HepG2 (cell line): ENCODE results near the gene COG5. TPM values are rescaled to one million over a fixed set of nuclear protein-coding genes. Genes with fewer than 3 reads are reported as not detected.

Experiments
- ASH2L ChIP-seq: fragments of 300-600, 200-600 bp; sonication (generic); IDR thresholded peaks from 2 replicates; pipeline ENCODE4 v1.7.0; 2017; ENCODE audit warnings: low read depth, mild to moderate bottlenecking, moderate library complexity, mixed read lengths, low read length; ENCODE audit not compliant: insufficient read length
- GABPB1 ChIP-seq: IDR thresholded peaks from 2 replicates; pipeline ENCODE4 v1.6.1; 2016; ENCODE audit warnings: mild to moderate bottlenecking, missing genetic modification reagents, moderate library complexity, missing compliant biosample characterization
- RBFOX2 ChIP-seq: fragments of 200-400 bp; formaldehyde crosslinking; IDR thresholded peaks from 2 replicates; pipeline ENCODE4 v1.6.1; 2017; ENCODE audit warnings: low read depth, mild to moderate bottlenecking, low read length
- UBTF ChIP-seq: sonication (generic); formaldehyde crosslinking; IDR thresholded peaks from 2 replicates; pipeline ENCODE4 v1.4.0; 2020; ENCODE audit warnings: mild to moderate bottlenecking, missing genetic modification reagents
- ZBTB2 ChIP-seq: sonication (generic); formaldehyde crosslinking; IDR thresholded peaks from 2 replicates; pipeline ENCODE4 v1.8.0; 2022; ENCODE audit warnings: low read depth, missing genetic modification reagents
- ZNF33B ChIP-seq: sonication (generic); formaldehyde crosslinking; IDR thresholded peaks from 2 replicates; pipeline ENCODE4 v1.5.1; 2020; ENCODE audit warnings: mild to moderate bottlenecking, missing genetic modification reagents
- ZNF577 ChIP-seq: sonication (generic); formaldehyde crosslinking; IDR thresholded peaks from 2 replicates; pipeline ENCODE4 v1.4.0; 2020; ENCODE audit warnings: mild to moderate bottlenecking, low read depth, missing genetic modification reagents, borderline replicate concordance
- ZNF710 ChIP-seq: sonication (generic); formaldehyde crosslinking; IDR thresholded peaks from 2 replicates; pipeline ENCODE4 v1.5.0; 2020; ENCODE audit warnings: mild to moderate bottlenecking, missing genetic modification reagents, borderline replicate concordance
- polyA plus RNA-seq, 8 experiments: library from polyadenylated mRNA; depleted of rRNA in 3 of 8; stranded (reverse) in 7 of 8; unstranded in 1 of 8; fragments of >200 nt; fragmentation: Illumina TruSeq in 4 of 8; extraction: Trizol in 4 of 8; gene quantifications; 2 replicates each; pipeline versions ENCODE4 v1.2.1 to v1.2.3, GENCODE V29; 2011 to 2016; ENCODE audit warnings: low read depth in 4 of 8, missing spikeins in 1 of 8, mixed read lengths in 1 of 8; ENCODE audit not compliant: insufficient read depth in 1 of 8
- total RNA-seq, 5 experiments: library from RNA; depleted of rRNA; stranded (reverse); fragments of >200 nt; fragmentation: Illumina TruSeq; extraction: Trizol; gene quantifications; 2 replicates each; pipeline ENCODE4 v1.2.3, GENCODE V29; 2016; ENCODE audit warnings: low read depth in 1 of 5

The COG5 gene
- total and polyA plus RNA-seq, 2 of the 13 experiments (the other 11 are each of a cell fraction or from before 2014, with no cell fraction given), result 20.4 to 31.3 TPM

- TF ChIP-seq ZNF710 (no peak), ASH2L (no peak), ZNF577 (no peak), RBFOX2 (no peak), ZNF33B (CRISPR knock-in tag) (no peak), UBTF (CRISPR knock-in tag) (no peak), ZBTB2 (CRISPR knock-in tag) (no peak), GABPB1 (CRISPR knock-in tag) (no peak)
- TF ChIP-seq, all 625 proteins: peak for 0
Observed at GRCh38 chr7:107471292-107472070, 92.2 kb downstream of the COG5 start (continued).
